GM12878 (cell line): ENCODE measurements around the gene SZRD1. TPM values are rescaled to one million over a fixed set of nuclear protein-coding genes. Genes with fewer than 3 reads are reported as not detected.

Source experiments
- ATAC-seq: fragments of 200-7000 bp; cut with Tn5 transposase; 3 replicates; pipeline ENCODE4 v1.9.1; 2020; ENCODE audit warnings: mild to moderate bottlenecking, moderate library complexity
- BruUV-seq: library from RNA; stranded (reverse); fragments of 400-500 nt; replicated peaks from 2 replicates; lab custom pipeline; 2021; lab: Mats Ljungman, UMichigan
- CTCF ChIA-PET: fragments of 300-600 bp; sonication (Branson Sonifier 250); formaldehyde crosslinking; extraction: SDS; loops from one replicate; lab custom pipeline; 2021; ENCODE audit warnings: inconsistent platforms; lab: Yijun Ruan, JAX
- POLR2A ChIA-PET: fragments of 350-600 bp; formaldehyde crosslinking; extraction: SDS; loops from one replicate; lab custom pipeline; 2021; ENCODE audit warnings: inconsistent platforms; lab: Charles Lee
- RAD21 ChIA-PET: fragments of 300-600 bp; sonication (Branson Sonifier 250); formaldehyde crosslinking; loops from one replicate; lab custom pipeline; 2023; ENCODE audit warnings: antibody characterized with exemption; ENCODE audit not compliant: unreplicated experiment; lab: Charles Lee
- SMC1A ChIA-PET: fragments of 300-600 bp; sonication (Branson Sonifier 250); formaldehyde crosslinking; loops from one replicate; lab custom pipeline; 2023; ENCODE audit not compliant: unreplicated experiment, uncharacterized antibody; lab: Charles Lee
- DNase-seq: peaks from one replicate; pipeline ENCODE4 v3.0.0-alpha.2; 2011; ENCODE audit warnings: low read depth, low spot score
- FAIRE-seq: peaks from 3 replicates; lab custom pipeline; 2011; peaks lifted over from hg19 to GRCh38; lab: Jason Lieb, UNC
- H2AFZ ChIP-seq: 2 replicates; pipeline ENCODE4 v1.6.0; 2011; ENCODE audit warnings: low read depth, low read length, control low read depth; ENCODE audit not compliant: control insufficient read depth
- H3K27ac ChIP-seq: 2 replicates; pipeline ENCODE4 v1.5.1; 2011; ENCODE audit warnings: control low read depth; ENCODE audit not compliant: control insufficient read depth, insufficient read depth
- H3K27me3 ChIP-seq, 2 experiments: replicated peaks in 1 of 2; 2 replicates each; pipeline versions ENCODE4 v1.6.0 to v1.6.1; 2011; ENCODE audit warnings: low read length in 1 of 2; ENCODE audit not compliant: control insufficient read depth in 2 of 2, insufficient read depth in 2 of 2
- H3K36me3 ChIP-seq, 2 experiments: 2 replicates each; pipeline ENCODE4 v1.5.1; 2011; ENCODE audit warnings: low read length in 1 of 2; ENCODE audit not compliant: control insufficient read depth in 2 of 2, insufficient read depth in 2 of 2
- H3K4me1 ChIP-seq: 2 replicates; pipeline ENCODE4 v1.6.1; 2011; ENCODE audit warnings: mild to moderate bottlenecking, low read length, moderate library complexity, mixed read lengths; ENCODE audit not compliant: control insufficient read depth, insufficient read depth
- H3K4me2 ChIP-seq: 2 replicates; pipeline ENCODE4 v1.6.0; 2011; ENCODE audit warnings: control low read depth; ENCODE audit not compliant: control insufficient read depth, insufficient read depth
- H3K4me3 ChIP-seq: fragments of 200-600 bp; sonication (generic); 2 replicates; pipeline ENCODE4 v1.5.1; 2016
- H3K79me2 ChIP-seq: 2 replicates; pipeline ENCODE4 v1.6.0; 2011; ENCODE audit warnings: low read length; ENCODE audit not compliant: control insufficient read depth, insufficient read depth
- H3K9ac ChIP-seq: 2 replicates; pipeline ENCODE4 v1.8.0; 2011; ENCODE audit warnings: low read length, control low read depth, mixed read lengths; ENCODE audit not compliant: control insufficient read depth, insufficient read depth
- H3K9me3 ChIP-seq: replicated peaks from 3 replicates; pipeline ENCODE4 v1.5.1; 2011; ENCODE audit warnings: mild to moderate bottlenecking, low read length; ENCODE audit not compliant: control insufficient read depth, insufficient read depth
- H4K20me1 ChIP-seq: 2 replicates; pipeline ENCODE4 v1.6.0; 2011; ENCODE audit not compliant: control insufficient read depth, insufficient read depth
- CHD2 ChIP-seq: IDR thresholded peaks from 2 replicates; pipeline ENCODE4 v1.6.1; 2011; ENCODE audit warnings: low read depth, low read length, improper control_type of control experiment, borderline replicate concordance
- EED ChIP-seq: sonication (generic); IDR thresholded peaks from 2 replicates; pipeline ENCODE4 v1.6.1; 2016; ENCODE audit warnings: antibody characterized with exemption, low read depth
- PML ChIP-seq: IDR thresholded peaks from 2 replicates; pipeline ENCODE4 v1.6.1; 2012; ENCODE audit warnings: low read length, inconsistent platforms
- POLR2A ChIP-seq: IDR thresholded peaks from 2 replicates; pipeline ENCODE4 v1.6.1; 2011; ENCODE audit warnings: low read depth, mild to moderate bottlenecking, low read length
- POU2F2 ChIP-seq: IDR thresholded peaks from 3 replicates; pipeline ENCODE4 v1.6.1; 2011; ENCODE audit warnings: low read depth, mild to moderate bottlenecking, low read length, borderline replicate concordance
- RB1 ChIP-seq: fragments of 450-650 bp; formaldehyde crosslinking; IDR thresholded peaks from 2 replicates; pipeline ENCODE4 v1.6.1; 2017; ENCODE audit warnings: mild to moderate bottlenecking, borderline replicate concordance
- RELA ChIP-seq: fragments of 450-650 bp; IDR thresholded peaks from 2 replicates; pipeline ENCODE4 v1.8.0; 2014; ENCODE audit warnings: borderline replicate concordance; ENCODE audit not compliant: partially characterized antibody
- RFX5 ChIP-seq: IDR thresholded peaks from 2 replicates; pipeline ENCODE4 v1.6.1; 2011; ENCODE audit warnings: low read depth, low read length, improper control_type of control experiment
- TBL1XR1 ChIP-seq: IDR thresholded peaks from 2 replicates; pipeline ENCODE4 v1.6.1; 2012; ENCODE audit warnings: low read depth, low read length, improper control_type of control experiment
- WGBS: methylation state at CpG from one replicate; pipeline ENCODE4 v1.1.6; 2016; ENCODE audit warnings: low lambda C conversion rate; ENCODE audit not compliant: insufficient replicate concordance, insufficient coverage; ENCODE audit errors: missing lambda C conversion rate; 5-methylcytosine and 5-hydroxymethylcytosine counted together
- in situ Hi-C: fragments of 300-500 bp; cut with MboI; formaldehyde crosslinking; loops from 9 replicates; pipeline ENCODE4 v1.14.3; 2018; ENCODE audit warnings: mixed read lengths
- intact Hi-C: fragments of 100-400 bp; cut with micrococcal nuclease; formaldehyde crosslinking; loops from one replicate; pipeline ENCODE4 v1.14.2; 2022; ENCODE audit not compliant: unreplicated experiment
- polyA plus RNA-seq, 11 experiments: library from polyadenylated mRNA; depleted of rRNA in 4 of 11; unstranded in 6 of 11; stranded (reverse) in 5 of 11; fragments of >200 nt; fragmentation: Nextera tagmentation in 4 of 11; fragmentation: Illumina TruSeq in 1 of 11; extraction: Ambion mirVana in 4 of 11; extraction: Trizol in 1 of 11; gene quantifications; 1 replicate in 1 of 11; 2 replicates in 10 of 11; pipeline versions ENCODE4 v1.2.1 to v1.2.3, GENCODE V29; 2011 to 2016; ENCODE audit warnings: inconsistent platforms in 2 of 11, missing spikeins in 2 of 11, low read depth in 1 of 11
- total RNA-seq, 4 experiments: library from RNA; depleted of rRNA in 3 of 4; stranded (reverse); fragments of >200 nt in 3 of 4; fragmentation: Illumina TruSeq in 1 of 4; extraction: Trizol in 1 of 4; gene quantifications; 2 replicates each; pipeline versions ENCODE4 v1.2.1 to v1.2.3, GENCODE V29; 2013 to 2021
- TF ChIP-seq, protein P1 (sequence below): IDR thresholded peaks from 2 replicates; pipeline ENCODE4 v1.6.1; 2012; ENCODE audit warnings: low read depth, low read length, improper control_type of control experiment
- TF ChIP-seq, protein P2 (sequence below): fragments of 450-650 bp; IDR thresholded peaks from 2 replicates; pipeline ENCODE4 v1.6.1; 2016; ENCODE audit warnings: mild to moderate bottlenecking, moderate library complexity, borderline replicate concordance
- TF ChIP-seq, protein P3 (sequence below): fragments of 450-650 bp; IDR thresholded peaks from 2 replicates; pipeline ENCODE4 v1.6.1; 2016; ENCODE audit warnings: mild to moderate bottlenecking

Gene SZRD1
- total and polyA plus RNA-seq, 10 of the 15 experiments (the other 5 are each of a cell fraction or from before 2014, with no cell fraction given), result 5.6 to 213 (median 113) TPM

DNA sequence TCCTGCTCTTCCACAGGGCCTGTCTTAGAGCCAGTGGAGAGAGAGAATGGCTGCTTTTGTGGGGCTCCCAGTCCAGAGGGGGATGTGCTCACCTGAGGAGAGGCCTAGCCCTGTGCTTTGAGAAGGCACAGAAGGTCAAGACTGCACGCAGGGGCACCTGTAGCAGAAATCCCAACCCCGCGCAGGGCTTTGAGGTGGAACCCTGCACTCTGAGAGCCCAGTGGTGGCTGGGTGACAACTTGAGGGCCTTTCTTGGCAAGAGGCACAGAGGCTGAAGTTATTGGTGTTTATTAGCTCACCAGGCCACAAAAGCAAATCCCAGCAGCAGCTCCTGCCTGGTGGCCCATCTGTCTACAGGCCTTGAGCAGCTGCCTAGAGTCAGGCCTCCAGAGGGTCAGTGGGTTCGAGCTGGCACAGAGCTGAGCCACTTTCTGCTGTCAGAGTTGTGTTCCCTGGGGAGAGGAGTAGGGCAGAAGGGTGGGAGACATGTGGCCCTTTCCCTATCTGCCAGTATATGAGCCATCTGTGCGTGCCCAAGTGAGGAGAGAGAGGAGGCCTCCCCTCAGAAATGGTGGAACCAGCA, 31.4 kb downstream of the SZRD1 start:
- Histone ChIP-seq H3K27me3 (no peaks in the 10 kb centered on the region), H3K9me3 (no peaks in the 10 kb centered on the region), H2AFZ (no peak overlapping the region), H3K4me3 (no peak overlapping the region), H3K36me3 (peaks cover 34 to 38% of the 10 kb centered on the region in 2 experiments), H3K4me2 (no peak overlapping the region), H4K20me1 (no peaks in the 10 kb centered on the region), H3K9ac (no peak overlapping the region), H3K4me1 (no peaks in the 10 kb centered on the region), H3K79me2 (peaks cover 3% of the 10 kb centered on the region), H3K27ac (no peak overlapping the region)
- intact Hi-C loops, result no loop called here
- DNase-seq (no peak), FAIRE-seq (no peak), ATAC-seq (no peak; the same call in 2 of the 3 replicates)
- SMC1A ChIA-PET, result interaction anchor here (1.0 kb wide), 1 partner anchor 10 kb away, joined by 3 read pairs; no protein-coding TSS in a partner anchor
- in situ Hi-C loops, result no loop called here
- TF ChIP-seq PML (no peak), TBL1XR1 (no peak), POU2F2 (no peak), RFX5 (no peak), POLR2A (0 out of 2 replicates have a peak, but pooled peaks have one; percentile 49)
- TF ChIP-seq, protein P1, sequence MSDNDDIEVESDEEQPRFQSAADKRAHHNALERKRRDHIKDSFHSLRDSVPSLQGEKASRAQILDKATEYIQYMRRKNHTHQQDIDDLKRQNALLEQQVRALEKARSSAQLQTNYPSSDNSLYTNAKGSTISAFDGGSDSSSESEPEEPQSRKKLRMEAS, result no peak
- POLR2A ChIA-PET, result no interaction called here
- WGBS, result 77% methylated on average over 5 of the region's 5 CpGs
- BruUV-seq, result no TSS peak
- CTCF ChIA-PET, result no interaction called here
- RAD21 ChIA-PET, result no interaction called here

DNA sequence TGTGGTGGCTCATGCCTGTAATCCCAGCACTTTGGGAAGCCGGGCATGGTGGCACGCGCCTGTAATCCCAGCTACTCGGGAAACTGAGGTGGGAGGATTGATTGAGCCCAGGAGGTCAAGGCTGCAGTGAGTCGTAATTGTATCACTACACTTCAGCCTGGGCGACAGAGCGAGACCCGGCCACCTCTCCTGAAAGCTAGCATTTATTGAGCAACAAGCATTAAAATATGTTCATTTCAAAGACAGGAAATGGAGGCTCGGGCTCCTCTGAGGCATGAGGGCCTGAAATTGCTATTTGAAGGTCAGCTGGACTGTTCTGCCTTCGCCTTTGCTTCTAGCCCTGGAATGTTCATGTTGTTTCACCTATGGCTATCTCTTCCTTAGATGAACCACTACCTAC, 35.7 kb downstream of the SZRD1 start:
- no peaks in the 10 kb centered on the region for H3K4me1 ChIP-seq
- no TSS peak for BruUV-seq
- H3K79me2 ChIP-seq, result no peaks in the 10 kb centered on the region
- peaks cover 6 to 10% of the 10 kb centered on the region in 2 experiments for H3K36me3 ChIP-seq
- RAD21 ChIA-PET, result interaction anchor here (1.3 kb wide), 1 partner anchor 38 kb away, joined by 3 read pairs; the partner anchor contains the start of gene NECAP2
- SMC1A ChIA-PET, result interaction anchor here (0.9 to 2.1 kb wide), 2 partner anchors 37 to 39 kb away, joined by 3 to 8 read pairs; partner anchors contain the start of gene NECAP2
- WGBS, result 79% methylated on average over 10 of the region's 10 CpGs
- no peak overlapping the region for H3K27ac ChIP-seq
- DNase-seq (no peak), FAIRE-seq (no peak), ATAC-seq (no peak)
- intact Hi-C loops (no loop called here), in situ Hi-C loops (no loop called here)
- H4K20me1 ChIP-seq, result no peaks in the 10 kb centered on the region
- POLR2A ChIA-PET, result interaction anchor here (0.6 to 1.6 kb wide), 3 partner anchors 35 to 1790 kb away, joined by 3 to 4 read pairs (median 4); no protein-coding TSS in a partner anchor
- no peak overlapping the region for H3K4me2 ChIP-seq
- H3K4me3 ChIP-seq, result no peak overlapping the region
- no peaks in the 10 kb centered on the region for H3K27me3 ChIP-seq
- H3K9me3 ChIP-seq, result no peaks in the 10 kb centered on the region
- CTCF ChIA-PET, result no interaction called here
- no peak overlapping the region for H3K9ac ChIP-seq
- H2AFZ ChIP-seq, result no peak overlapping the region
- no peak for TF ChIP-seq POLR2A
- no peak for TF ChIP-seq EED
- TF ChIP-seq, protein P2, sequence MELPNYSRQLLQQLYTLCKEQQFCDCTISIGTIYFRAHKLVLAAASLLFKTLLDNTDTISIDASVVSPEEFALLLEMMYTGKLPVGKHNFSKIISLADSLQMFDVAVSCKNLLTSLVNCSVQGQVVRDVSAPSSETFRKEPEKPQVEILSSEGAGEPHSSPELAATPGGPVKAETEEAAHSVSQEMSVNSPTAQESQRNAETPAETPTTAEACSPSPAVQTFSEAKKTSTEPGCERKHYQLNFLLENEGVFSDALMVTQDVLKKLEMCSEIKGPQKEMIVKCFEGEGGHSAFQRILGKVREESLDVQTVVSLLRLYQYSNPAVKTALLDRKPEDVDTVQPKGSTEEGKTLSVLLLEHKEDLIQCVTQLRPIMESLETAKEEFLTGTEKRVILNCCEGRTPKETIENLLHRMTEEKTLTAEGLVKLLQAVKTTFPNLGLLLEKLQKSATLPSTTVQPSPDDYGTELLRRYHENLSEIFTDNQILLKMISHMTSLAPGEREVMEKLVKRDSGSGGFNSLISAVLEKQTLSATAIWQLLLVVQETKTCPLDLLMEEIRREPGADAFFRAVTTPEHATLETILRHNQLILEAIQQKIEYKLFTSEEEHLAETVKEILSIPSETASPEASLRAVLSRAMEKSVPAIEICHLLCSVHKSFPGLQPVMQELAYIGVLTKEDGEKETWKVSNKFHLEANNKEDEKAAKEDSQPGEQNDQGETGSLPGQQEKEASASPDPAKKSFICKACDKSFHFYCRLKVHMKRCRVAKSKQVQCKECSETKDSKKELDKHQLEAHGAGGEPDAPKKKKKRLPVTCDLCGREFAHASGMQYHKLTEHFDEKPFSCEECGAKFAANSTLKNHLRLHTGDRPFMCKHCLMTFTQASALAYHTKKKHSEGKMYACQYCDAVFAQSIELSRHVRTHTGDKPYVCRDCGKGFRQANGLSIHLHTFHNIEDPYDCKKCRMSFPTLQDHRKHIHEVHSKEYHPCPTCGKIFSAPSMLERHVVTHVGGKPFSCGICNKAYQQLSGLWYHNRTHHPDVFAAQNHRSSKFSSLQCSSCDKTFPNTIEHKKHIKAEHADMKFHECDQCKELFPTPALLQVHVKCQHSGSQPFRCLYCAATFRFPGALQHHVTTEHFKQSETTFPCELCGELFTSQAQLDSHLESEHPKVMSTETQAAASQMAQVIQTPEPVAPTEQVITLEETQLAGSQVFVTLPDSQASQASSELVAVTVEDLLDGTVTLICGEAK, result no peak
- TF ChIP-seq, protein P3, sequence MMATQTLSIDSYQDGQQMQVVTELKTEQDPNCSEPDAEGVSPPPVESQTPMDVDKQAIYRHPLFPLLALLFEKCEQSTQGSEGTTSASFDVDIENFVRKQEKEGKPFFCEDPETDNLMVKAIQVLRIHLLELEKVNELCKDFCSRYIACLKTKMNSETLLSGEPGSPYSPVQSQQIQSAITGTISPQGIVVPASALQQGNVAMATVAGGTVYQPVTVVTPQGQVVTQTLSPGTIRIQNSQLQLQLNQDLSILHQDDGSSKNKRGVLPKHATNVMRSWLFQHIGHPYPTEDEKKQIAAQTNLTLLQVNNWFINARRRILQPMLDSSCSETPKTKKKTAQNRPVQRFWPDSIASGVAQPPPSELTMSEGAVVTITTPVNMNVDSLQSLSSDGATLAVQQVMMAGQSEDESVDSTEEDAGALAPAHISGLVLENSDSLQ, result no peak
- TF ChIP-seq CHD2, result no peak
- no peak for TF ChIP-seq RB1
- no peak for TF ChIP-seq RELA
